Esophagus squamous epithelium (tissue), 5 donors: Measurements from ENCODE around the gene ISG15. TPM values are rescaled to one million over a fixed set of nuclear protein-coding genes. Genes with fewer than 3 reads are reported as not detected.

Source experiments
- DNase-seq: peaks from one replicate; lab custom pipeline; 2025; lab: John Stamatoyannopoulos, UW
- H3K27ac ChIP-seq, 4 donors: fragments of 200-600 bp; sonication (generic); one replicate each; pipeline ENCODE4 v1.5.1; 2016 to 2019; ENCODE audit warnings: mild to moderate bottlenecking in 1 of 4
- H3K27me3 ChIP-seq, 4 donors: fragments of 200-600 bp; sonication (generic); 1 replicate in 3 of 4; 2 replicates in 1 of 4; pipeline versions ENCODE4 v1.5.1 to v1.6.0; 2017 to 2021; ENCODE audit warnings: antibody characterized with exemption in 1 of 4
- H3K36me3 ChIP-seq, 3 donors: fragments of 200-600 bp; sonication (generic); one replicate each; pipeline ENCODE4 v1.5.1; 2016 to 2019
- H3K4me1 ChIP-seq, 3 donors: fragments of 200-600 bp; sonication (generic); one replicate each; pipeline ENCODE4 v1.5.1; 2017 to 2019
- H3K4me3 ChIP-seq, 4 donors: fragments of 200-600 bp; sonication (generic); 1 replicate in 3 of 4; 2 replicates in 1 of 4; pipeline ENCODE4 v1.5.1; 2016 to 2019; ENCODE audit warnings: mild to moderate bottlenecking in 2 of 4, moderate library complexity in 1 of 4
- H3K9me3 ChIP-seq, 3 donors: fragments of 200-600 bp; sonication (generic); one replicate each; pipeline ENCODE4 v1.5.1; 2016 to 2019
- CTCF ChIP-seq, 6 experiments: fragments of 450-650 bp in 4 of 6; fragments of 200-600 bp in 2 of 6; sonication (generic) in 2 of 6; IDR thresholded peaks; one replicate each; pipeline ENCODE4 v1.5.1; 2016 to 2019; ENCODE audit warnings: antibody characterized with exemption in 6 of 6, mild to moderate bottlenecking in 4 of 6, moderate library complexity in 4 of 6
- POLR2A ChIP-seq, 4 donors: fragments of 450-650 bp; IDR thresholded peaks; one replicate each; pipeline ENCODE4 v1.6.1; 2017; ENCODE audit warnings: antibody characterized with exemption in 4 of 4, mild to moderate bottlenecking in 4 of 4, moderate library complexity in 3 of 4
- WGBS, 2 donors: methylation state at CpG; one replicate each; pipeline ENCODE4 v1.1.5; 2018; 5-methylcytosine and 5-hydroxymethylcytosine counted together
- intact Hi-C: fragments of 100-400 bp; cut with DNase I; formaldehyde crosslinking; loops from one replicate; pipeline ENCODE4 v1.15.0; 2022
- total RNA-seq, 4 donors: library from RNA; depleted of rRNA; stranded (reverse); fragments of >200 nt; gene quantifications; one replicate each; pipeline ENCODE4 v1.1.0, GENCODE V29; 2016
- donor health status: DM: yes; HTN: yes; CAD: no.

Gene ISG15
- total RNA-seq, 4 donors from 2014 or later: 7.2 to 44.3 (median 10.3) TPM

GRCh38 chr1:1023700-1024099, 10.4 kb downstream of the ISG15 start:
- intact Hi-C loops: no loop called here

GRCh38 chr1:1024149-1024770, 11.0 kb downstream of the ISG15 start:
- peak overlapping the region in 3 of 4 donors; percentile 8 to 57 (median 35) for H3K4me3 ChIP-seq
- intact Hi-C loops: no loop called here
- WGBS, 2 donors: 41 to 61% methylated on average over 7 of the region's 9 CpGs
- peaks cover 32 to 70% (median 47%) of the 10 kb centered on the region in 3 donors for H3K4me1 ChIP-seq
- DNase-seq: no peak
- TF ChIP-seq POLR2A (IDR thresholded peaks at IDR 0.05) (no peak), CTCF (IDR thresholded peaks at IDR 0.05) (no peak)
- peak overlapping the region; percentile 65 to 79 (median 72) for H3K27ac ChIP-seq
- no peaks in the 10 kb centered on the region for H3K9me3 ChIP-seq
- peaks cover 0 to 11% (median 0%) of the 10 kb centered on the region in 4 donors for H3K27me3 ChIP-seq
- H3K36me3 ChIP-seq: peaks cover 0 to 6% (median 0%) of the 10 kb centered on the region in 3 donors

More at GRCh38 chr1:1023700-1024099, 10.4 kb downstream of the ISG15 start:
- H3K4me1 ChIP-seq: peaks cover 36 to 75% (median 47%) of the 10 kb centered on the region in 3 donors
- peaks cover 0 to 11% (median 0%) of the 10 kb centered on the region in 4 donors for H3K27me3 ChIP-seq
- no peak overlapping the region for H3K27ac ChIP-seq
- TF ChIP-seq CTCF (IDR thresholded peaks at IDR 0.05) (no peak), POLR2A (IDR thresholded peaks at IDR 0.05) (no peak)
- peaks cover 0 to 6% (median 0%) of the 10 kb centered on the region in 3 donors for H3K36me3 ChIP-seq
- H3K4me3 ChIP-seq: no peak overlapping the region
- H3K9me3 ChIP-seq: no peaks in the 10 kb centered on the region
- 52 to 60% methylated on average over 8 to 10 of the region's 13 CpGs for WGBS, 2 donors
- no peak for DNase-seq

GRCh38 chr1:1024771-1025699, 11.7 kb downstream of the ISG15 start:
- WGBS, 2 donors: 0% methylated on average over 1 of the region's 31 CpGs; no CpG with 5 or more reads in 1 of the 2 donors
- DNase-seq: no peak
- no peaks in the 10 kb centered on the region for H3K9me3 ChIP-seq
- peaks cover 0 to 11% (median 0%) of the 10 kb centered on the region in 4 donors for H3K27me3 ChIP-seq
- H3K27ac ChIP-seq: peak overlapping the region; percentile 65 to 79 (median 72)
- H3K4me3 ChIP-seq: peak overlapping the region; percentile 8 to 57 (median 24)
- TF ChIP-seq CTCF (IDR thresholded peaks at IDR 0.05) (no peak), POLR2A (IDR thresholded peaks at IDR 0.05) (peak in 1 of 4 donors; percentile 35)
- peaks cover 32 to 70% (median 47%) of the 10 kb centered on the region in 3 donors for H3K4me1 ChIP-seq
- intact Hi-C loops: no loop called here
- H3K36me3 ChIP-seq: peaks cover 0 to 6% (median 0%) of the 10 kb centered on the region in 3 donors

GRCh38 chr1:1025730-1026129, 12.4 kb downstream of the ISG15 start:
- intact Hi-C loops: no loop called here
- peak overlapping the region in 2 of 4 donors; percentile 35 to 57 for H3K4me3 ChIP-seq
- peaks cover 0 to 6% (median 0%) of the 10 kb centered on the region in 4 donors for H3K27me3 ChIP-seq
- H3K4me1 ChIP-seq: peaks cover 25 to 63% (median 46%) of the 10 kb centered on the region in 3 donors
- H3K36me3 ChIP-seq: peaks cover 0 to 6% (median 0%) of the 10 kb centered on the region in 3 donors
- no peak for TF ChIP-seq CTCF (IDR thresholded peaks at IDR 0.05)
- no peak for TF ChIP-seq POLR2A (IDR thresholded peaks at IDR 0.05)
- 60% methylated on average over 1 of the region's 10 CpGs; no CpG with 5 or more reads in 1 of the 2 donors for WGBS, 2 donors
- H3K27ac ChIP-seq: peak overlapping the region in 3 of 4 donors; percentile 65 to 79 (median 73)
- no peaks in the 10 kb centered on the region for H3K9me3 ChIP-seq
- DNase-seq: no peak
